Measurements from ENCODE around the gene KCNK1. TPM values are rescaled to one million over a fixed set of nuclear protein-coding genes. Genes with fewer than 3 reads are reported as not detected.

Gene KCNK1
- total and polyA plus RNA-seq, 12 donors: 2.5 to 29.5 (median 14.1) TPM

DNA sequence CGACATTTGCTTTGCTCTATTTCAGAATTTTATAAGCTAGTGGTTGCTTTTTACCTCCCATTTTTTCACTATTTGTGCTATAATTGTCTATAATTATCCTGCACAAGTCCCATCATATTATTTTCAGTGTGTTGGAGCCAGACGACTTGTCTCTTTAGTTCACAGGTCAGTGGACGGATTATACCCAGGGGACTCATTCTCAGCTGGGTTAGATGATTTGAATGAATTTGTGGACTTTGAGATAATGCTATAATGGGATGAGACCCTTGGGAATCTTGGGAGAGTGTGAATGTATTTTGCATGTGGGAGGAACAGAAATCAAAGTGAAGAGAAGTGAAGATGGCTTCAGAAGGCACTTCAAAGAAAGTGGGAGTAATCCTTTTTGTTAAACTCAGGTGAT is 31.5 kb upstream of the KCNK1 start:
- DNase-seq: no peak
- Histone ChIP-seq H3K27me3 (peaks cover 0 to 6% (median 0%) of the 10 kb centered on the region in 7 donors), H3K27ac (no peak overlapping the region), H3K4me3 (no peak overlapping the region), H3K4me1 (no peaks in the 10 kb centered on the region), H3K36me3 (no peaks in the 10 kb centered on the region), H3K9me3 (peaks cover 0 to 23% (median 0%) of the 10 kb centered on the region in 11 donors)
- intact Hi-C loops (cut with DNase I): no loop called here
- no peak for ATAC-seq
- TF ChIP-seq, protein P1, sequence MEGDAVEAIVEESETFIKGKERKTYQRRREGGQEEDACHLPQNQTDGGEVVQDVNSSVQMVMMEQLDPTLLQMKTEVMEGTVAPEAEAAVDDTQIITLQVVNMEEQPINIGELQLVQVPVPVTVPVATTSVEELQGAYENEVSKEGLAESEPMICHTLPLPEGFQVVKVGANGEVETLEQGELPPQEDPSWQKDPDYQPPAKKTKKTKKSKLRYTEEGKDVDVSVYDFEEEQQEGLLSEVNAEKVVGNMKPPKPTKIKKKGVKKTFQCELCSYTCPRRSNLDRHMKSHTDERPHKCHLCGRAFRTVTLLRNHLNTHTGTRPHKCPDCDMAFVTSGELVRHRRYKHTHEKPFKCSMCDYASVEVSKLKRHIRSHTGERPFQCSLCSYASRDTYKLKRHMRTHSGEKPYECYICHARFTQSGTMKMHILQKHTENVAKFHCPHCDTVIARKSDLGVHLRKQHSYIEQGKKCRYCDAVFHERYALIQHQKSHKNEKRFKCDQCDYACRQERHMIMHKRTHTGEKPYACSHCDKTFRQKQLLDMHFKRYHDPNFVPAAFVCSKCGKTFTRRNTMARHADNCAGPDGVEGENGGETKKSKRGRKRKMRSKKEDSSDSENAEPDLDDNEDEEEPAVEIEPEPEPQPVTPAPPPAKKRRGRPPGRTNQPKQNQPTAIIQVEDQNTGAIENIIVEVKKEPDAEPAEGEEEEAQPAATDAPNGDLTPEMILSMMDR (IDR thresholded peaks at IDR 0.05): no peak
- 58 to 68% methylated on average over 3 of the region's 3 CpGs for WGBS, 2 donors

DNA sequence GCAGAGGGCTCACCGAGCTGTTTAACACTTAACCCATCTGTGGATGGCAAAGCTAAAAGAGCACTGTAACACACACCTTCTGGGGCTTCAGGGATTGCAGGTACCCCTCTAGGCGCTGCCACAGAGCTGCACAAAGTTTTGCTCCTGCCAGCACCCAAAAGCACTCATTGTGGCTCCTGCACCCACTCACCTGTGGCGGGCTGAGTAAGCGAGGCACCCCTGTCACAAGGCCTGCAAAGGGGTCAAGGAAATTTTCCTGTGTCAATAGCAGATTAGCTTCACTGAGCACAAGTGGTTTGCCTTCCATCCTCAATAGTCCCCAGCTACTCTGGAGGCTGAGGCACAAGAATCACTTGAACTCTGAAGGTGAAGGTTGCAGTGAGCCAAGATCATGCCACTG is 29.5 kb upstream of the KCNK1 start:
- no peak for ATAC-seq
- Histone ChIP-seq H3K4me1 (no peaks in the 10 kb centered on the region), H3K27me3 (peaks cover 0 to 12% (median 0%) of the 10 kb centered on the region in 7 donors), H3K27ac (no peak overlapping the region), H3K36me3 (no peaks in the 10 kb centered on the region), H3K9me3 (peaks cover 0 to 14% (median 0%) of the 10 kb centered on the region in 11 donors), H3K4me3 (no peak overlapping the region)
- no peak for DNase-seq
- intact Hi-C loops (cut with DNase I): no loop called here
- WGBS, 2 donors: 82 to 87% methylated on average over 4 of the region's 4 CpGs
- TF ChIP-seq, protein P1 (IDR thresholded peaks at IDR 0.05): no peak

DNA sequence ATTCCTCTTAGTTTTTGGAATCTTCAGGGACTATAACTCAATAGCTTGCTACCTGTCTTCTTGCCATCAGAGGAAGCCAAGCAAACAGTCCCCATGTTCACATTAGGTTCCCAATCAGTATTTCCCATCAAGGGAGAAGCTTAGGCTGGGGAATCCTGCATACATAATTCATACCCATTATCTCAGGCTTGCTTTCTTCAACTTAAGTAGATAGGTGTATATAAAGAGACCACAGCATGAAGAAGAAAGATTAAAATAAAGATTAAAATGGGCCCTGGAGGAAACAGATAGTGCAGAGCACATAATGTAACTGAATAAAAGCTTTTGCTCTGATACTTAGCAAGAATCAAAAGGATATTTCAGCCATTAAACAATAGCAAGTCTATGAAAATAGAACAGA is 29.0 kb upstream of the KCNK1 start:
- Histone ChIP-seq H3K4me1 (no peaks in the 10 kb centered on the region), H3K36me3 (no peaks in the 10 kb centered on the region), H3K9me3 (peaks cover 0 to 13% (median 0%) of the 10 kb centered on the region in 11 donors), H3K4me3 (no peak overlapping the region), H3K27me3 (peaks cover 0 to 12% (median 0%) of the 10 kb centered on the region in 7 donors), H3K27ac (no peak overlapping the region)
- TF ChIP-seq, protein P1 (IDR thresholded peaks at IDR 0.05): no peak
- ATAC-seq (no peak), DNase-seq (no peak)
- intact Hi-C loops (cut with DNase I): no loop called here

DNA sequence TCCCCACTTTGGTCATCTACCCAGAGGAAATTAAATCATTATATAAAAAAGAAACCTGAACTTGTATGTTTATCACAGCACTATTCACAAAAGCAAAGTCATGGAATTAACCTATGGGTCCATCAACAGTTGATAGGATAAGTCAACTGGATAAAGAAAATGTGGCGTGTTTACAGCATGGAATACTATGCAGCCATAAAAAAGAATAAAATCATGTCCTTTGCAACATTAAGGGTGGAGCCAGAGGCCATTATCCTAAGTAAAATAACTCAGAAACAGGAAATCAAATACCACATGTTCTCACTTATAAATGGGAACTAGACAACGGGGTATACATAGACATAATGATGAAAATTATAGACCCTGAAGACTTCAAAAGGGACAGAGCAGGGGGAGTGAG is 27.6 kb upstream of the KCNK1 start:
- DNase-seq (no peak), ATAC-seq (no peak)
- Histone ChIP-seq H3K4me1 (no peaks in the 10 kb centered on the region), H3K27me3 (peaks cover 0 to 12% (median 0%) of the 10 kb centered on the region in 7 donors), H3K27ac (no peak overlapping the region), H3K4me3 (no peak overlapping the region), H3K36me3 (no peaks in the 10 kb centered on the region), H3K9me3 (peaks cover 0 to 13% (median 0%) of the 10 kb centered on the region in 11 donors)
- WGBS, 2 donors: 85 to 91% methylated on average over 2 of the region's 2 CpGs
- intact Hi-C loops (cut with DNase I): no loop called here
- TF ChIP-seq, protein P1 (IDR thresholded peaks at IDR 0.05): no peak
